AG09309 (cell line): ENCODE data around the gene BMP4.

Experiments
- DNase-seq: peaks from one replicate; pipeline ENCODE4 v3.0.0-alpha.2; 2010; ENCODE audit warnings: low read depth
- H3K4me3 ChIP-seq: 2 replicates; pipeline ENCODE4 v1.5.1; 2011; ENCODE audit warnings: mild to moderate bottlenecking, low read depth, low read length, moderate library complexity; ENCODE audit not compliant: control insufficient read depth
- CTCF ChIP-seq: IDR thresholded peaks from 2 replicates; pipeline ENCODE4 v1.5.1; 2011; ENCODE audit warnings: mild to moderate bottlenecking, low read depth, low read length, inconsistent platforms; ENCODE audit not compliant: insufficient read depth, control insufficient read depth; ENCODE audit errors: missing control alignments

Gene BMP4

GRCh38 chr14:53955671-53956426 is 776 bp downstream of the BMP4 start:
- no peak for TF ChIP-seq CTCF
- H3K4me3 ChIP-seq, result peak overlapping the region; percentile 76
- DNase-seq, result no peak

GRCh38 chr14:53955229-53955556 is 1.4 kb downstream of the BMP4 start:
- no peak for TF ChIP-seq CTCF
- H3K4me3 ChIP-seq, result peak overlapping the region; percentile 76
- no peak for DNase-seq

GRCh38 chr14:53954551-53955228 is 1.9 kb downstream of the BMP4 start:
- peak overlapping the region; percentile 76 for H3K4me3 ChIP-seq
- no peak for DNase-seq
- TF ChIP-seq CTCF, result peak; percentile 6

- DNase-seq, result no peak
- peak overlapping the region; percentile 76 for H3K4me3 ChIP-seq
- TF ChIP-seq CTCF, result no peak
These were observed 2.6 kb downstream of the BMP4 start for GRCh38 chr14:53953828-53954550.

- peak; percentile 55 for DNase-seq
- no peak for TF ChIP-seq CTCF
- H3K4me3 ChIP-seq, result peak overlapping the region; percentile 76
These were observed 3.4 kb downstream of the BMP4 start for GRCh38 chr14:53953002-53953827.

- no peak for TF ChIP-seq CTCF
- no peak for DNase-seq
- H3K4me3 ChIP-seq, result peak overlapping the region; percentile 61
These were observed 4.1 kb downstream of the BMP4 start for GRCh38 chr14:53952533-53952932.
